Activated naive CD4-positive, alpha-beta T cell (primary cell): ENCODE results near the gene PSIP1.
A peak's percentile ranks its signal among the peaks of the same experiment; 100 is the strongest.
"Not testable (repeated sequence)": the region's sequence is repeated elsewhere in the genome, so short reads cannot be mapped to it uniquely, and the experiment has no call there.

ENCODE experiments used
- DNase-seq, 4 experiments: peaks; one replicate each; lab custom pipeline; 2025; lab: John Stamatoyannopoulos, UW

PSIP1 gene

DNA sequence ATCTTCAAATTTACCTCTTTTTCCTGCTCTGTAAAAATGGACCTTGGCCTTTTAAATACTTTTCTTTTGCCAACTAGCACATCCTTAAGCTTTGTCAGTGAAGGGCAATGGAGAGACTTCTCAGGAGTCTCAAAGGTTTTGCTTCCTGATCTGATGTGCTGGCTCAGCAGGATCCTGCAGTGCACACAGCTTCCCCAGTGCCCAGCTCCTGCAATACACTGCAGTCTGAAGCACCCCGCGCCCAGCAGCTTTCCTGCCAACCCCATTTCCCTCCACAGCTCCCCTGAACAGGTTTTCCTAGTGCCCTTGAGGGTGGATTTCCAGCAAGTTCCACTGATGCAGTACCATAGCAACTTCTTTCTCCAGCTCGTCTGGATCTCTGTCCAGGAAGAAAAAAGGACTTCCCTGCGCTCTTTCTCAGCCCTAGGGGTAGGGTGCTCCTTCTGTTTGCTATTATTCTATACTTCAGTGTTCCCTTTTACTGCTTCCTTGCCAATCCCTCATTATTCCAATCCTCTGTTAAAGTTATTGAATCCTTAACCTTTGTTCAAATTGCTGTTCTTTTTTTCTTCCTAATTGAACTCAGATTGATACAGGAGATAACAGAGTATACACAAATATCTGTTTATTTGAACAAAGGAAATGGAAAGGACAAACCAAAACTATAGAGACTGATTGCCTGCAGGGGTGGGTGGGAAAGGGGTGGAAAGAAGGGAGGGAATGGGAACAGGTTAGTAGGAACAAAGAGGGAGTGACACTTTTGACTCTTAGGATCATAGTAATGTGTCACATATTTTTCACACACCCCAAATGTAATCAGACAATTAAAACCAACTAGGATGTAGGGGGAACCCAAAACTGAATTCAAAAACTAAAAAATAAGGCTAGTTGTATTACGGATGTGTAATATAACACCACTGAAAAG is 79.6 kb downstream of the PSIP1 start:
- no peak for DNase-seq

DNA sequence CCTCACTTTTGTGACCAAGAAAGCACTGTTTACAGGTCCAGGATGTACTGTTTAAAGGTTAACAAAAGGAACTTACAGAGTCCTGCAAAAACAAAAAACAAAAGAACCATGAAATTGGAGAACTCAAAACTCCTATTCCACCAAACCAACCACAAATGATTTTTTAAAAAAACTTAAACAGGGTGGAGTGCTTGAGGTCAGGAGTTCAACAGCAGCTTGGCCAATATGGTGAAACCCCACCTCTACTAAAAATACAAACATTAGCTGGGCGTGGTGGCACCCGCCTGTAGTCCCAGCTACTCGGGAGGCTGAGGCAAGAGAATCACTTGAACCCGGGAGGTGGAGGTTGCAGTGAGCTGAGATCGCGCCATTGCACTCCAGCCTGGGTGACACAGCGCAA is 83.1 kb downstream of the PSIP1 start:
- not testable (repeated sequence) for DNase-seq

DNA sequence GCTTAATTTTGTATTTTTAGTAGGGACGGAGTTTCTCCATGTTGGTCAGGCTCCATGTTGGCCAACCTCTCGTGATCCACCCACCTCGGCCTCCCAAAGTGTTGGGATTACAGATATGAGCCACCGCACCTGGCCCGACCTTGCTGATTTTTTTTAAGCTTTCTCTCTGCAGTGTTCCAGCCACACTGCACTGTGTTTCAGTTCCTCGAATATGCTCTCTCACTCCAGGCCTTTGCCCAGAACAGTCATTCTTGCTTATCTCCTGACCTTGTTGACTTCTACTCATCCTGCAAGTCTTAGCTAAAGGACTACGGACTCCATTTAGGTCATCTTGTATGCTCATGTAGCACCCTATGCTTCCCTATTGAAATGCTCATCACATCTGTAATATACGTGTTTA is 84.8 kb downstream of the PSIP1 start:
- no peak for DNase-seq

DNA sequence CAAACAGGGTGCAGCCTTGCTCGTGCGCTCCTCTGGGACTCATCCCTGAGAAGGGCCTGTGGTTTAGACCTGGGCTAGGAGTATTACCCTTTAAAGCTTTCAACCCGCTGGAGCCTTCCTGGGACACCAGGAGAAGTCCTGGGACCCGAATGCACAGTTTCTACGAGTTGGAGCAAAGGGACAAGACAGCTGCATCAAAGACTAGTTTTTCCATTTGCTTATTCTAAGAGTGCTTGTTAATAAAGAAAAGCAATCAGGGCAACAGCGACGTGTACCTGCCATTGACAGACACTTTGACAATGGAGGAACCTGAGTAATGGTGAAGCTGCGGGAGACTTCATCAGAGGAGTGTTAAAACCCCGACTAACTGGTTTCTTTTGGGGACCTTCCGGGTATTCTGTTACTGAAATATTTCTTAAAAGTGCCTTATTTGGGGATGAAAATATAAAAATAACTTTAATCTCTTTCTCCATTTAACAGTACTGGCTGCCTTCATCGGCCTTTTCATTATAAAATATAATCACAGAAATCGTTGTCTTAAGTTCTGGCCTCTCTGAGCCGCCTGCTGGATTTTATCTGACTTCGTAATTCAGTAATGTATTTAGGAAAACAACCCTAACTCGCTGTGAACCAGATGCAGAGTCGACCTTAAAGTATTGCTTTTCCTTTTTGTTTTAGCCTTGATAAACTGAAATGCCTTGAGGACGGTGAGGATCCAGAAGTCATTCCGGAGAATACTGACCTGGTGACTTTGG is 87.4 kb downstream of the PSIP1 start:
- no peak for DNase-seq

DNA sequence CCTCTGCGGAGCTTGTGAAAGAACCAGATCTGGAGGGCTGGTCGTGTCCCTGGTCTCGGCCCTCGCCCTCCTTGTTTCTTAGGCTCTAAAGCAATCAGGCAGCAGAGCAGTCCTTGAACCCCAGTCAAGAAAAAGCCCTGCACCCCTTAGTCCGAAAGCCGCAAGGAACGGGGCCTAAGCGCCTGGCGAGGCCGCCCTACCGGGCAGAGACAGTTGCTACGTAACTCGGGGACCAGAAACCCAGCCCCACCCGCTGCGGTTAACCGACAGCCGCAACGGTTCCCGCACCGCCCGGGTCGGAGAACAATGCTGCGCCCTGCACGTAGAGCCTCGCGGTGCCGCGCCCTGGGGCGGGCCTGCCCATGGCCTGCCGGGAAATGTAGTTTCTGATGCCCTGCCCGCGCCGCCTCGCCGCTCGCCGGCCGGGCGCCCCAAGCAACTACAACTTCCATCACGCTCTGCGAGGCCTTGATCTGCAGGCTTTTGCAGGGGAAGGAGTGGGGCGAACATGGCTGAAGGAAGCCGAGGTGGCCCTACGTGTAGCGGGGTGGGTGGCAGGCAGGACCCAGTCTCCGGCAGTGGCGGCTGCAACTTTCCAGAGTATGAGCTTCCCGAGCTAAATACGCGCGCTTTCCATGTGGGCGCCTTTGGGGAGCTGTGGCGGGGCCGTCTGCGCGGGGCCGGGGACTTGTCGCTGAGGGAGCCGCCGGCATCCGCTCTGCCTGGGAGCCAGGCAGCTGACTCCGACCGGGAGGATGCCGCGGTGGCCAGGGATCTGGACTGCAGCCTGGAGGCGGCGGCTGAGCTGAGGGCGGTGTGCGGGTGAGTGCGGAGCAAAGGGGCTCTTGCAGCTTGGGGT is 88.2 kb downstream of the PSIP1 start, which contains the start of gene SNAPC3:
Gene SNAPC3 (plus strand): TSS at position 505 of the 859 bp plus-strand sequence. CDS start 4 bp downstream, at position 509.
- peak; percentile 73 to 89 (median 81) for DNase-seq

DNA sequence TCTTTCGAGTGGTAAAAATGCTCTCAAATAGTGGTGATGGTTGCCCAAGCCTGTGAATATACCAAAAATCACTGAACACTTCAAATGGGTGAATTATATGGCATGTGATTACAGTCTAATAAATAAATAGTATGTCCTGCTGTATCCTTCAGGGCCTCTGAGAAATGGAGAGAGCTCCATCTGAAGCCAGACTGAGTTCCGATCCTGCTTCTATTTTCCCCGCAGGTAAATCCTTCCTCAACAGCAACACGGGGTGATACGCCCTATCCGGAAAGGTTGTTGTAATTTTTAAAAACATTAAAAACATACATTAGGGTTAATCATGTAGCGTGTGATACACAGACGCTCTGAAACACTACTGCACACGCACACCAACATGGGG is 88.8 kb downstream of the PSIP1 start:
- no peak for DNase-seq

DNA sequence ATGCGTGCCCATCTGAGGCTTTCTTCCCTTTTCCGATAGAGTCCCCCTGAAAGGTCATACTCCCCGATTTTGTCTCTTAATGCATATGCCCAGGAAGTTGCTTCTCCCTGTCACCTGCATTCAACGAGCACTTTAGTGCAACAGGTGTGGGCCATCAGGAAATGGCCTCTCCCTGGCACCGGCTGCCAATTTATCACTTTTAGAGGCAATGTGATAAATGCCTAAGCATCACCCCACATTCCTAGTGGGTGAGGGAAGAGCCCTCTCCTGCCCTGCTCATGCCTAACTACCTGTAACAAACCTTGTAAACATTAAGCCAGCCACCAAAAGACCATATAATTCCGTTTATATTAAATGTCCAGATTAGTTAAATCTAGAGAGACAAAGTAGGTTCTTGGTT is 89.2 kb downstream of the PSIP1 start:
- DNase-seq = no peak

DNA sequence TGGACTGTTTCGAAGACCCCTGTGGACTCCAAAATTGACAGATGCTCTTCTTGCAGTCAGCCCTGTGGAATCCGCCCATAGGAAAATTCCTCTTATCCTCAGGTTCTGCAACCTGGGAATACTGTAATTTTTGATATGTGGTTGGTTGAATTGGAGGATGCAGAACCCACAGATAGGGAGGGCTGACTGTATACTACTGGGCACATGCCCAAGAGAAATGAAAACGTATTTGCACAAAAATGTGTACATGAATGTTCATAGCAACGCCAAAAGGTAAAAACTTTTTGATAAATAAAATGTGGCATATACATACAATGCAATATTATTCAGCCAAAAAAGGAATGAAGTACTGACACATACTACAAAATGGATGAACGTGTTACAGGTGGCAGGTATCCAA is 90.0 kb downstream of the PSIP1 start:
- no peak for DNase-seq

DNA sequence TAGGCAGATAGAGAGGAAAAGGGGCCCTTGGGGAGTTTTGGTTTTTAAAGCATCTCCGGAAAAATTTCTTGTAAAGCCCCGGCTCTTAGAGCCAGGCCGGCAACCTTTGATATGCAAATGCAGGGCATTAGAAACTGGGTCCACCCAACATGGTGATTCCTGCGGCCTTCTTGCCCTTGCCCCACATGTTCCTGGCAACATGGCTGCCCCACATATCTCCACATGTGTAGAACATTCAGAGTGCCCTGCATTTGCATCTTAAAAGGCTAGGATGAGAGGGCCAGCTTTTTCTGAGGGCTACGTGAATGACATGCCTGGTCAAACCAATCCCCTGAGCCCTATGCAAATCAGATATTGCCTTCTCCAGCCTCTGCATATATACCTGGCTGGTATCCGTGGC is 93.1 kb downstream of the PSIP1 start:
- DNase-seq = no peak

DNA sequence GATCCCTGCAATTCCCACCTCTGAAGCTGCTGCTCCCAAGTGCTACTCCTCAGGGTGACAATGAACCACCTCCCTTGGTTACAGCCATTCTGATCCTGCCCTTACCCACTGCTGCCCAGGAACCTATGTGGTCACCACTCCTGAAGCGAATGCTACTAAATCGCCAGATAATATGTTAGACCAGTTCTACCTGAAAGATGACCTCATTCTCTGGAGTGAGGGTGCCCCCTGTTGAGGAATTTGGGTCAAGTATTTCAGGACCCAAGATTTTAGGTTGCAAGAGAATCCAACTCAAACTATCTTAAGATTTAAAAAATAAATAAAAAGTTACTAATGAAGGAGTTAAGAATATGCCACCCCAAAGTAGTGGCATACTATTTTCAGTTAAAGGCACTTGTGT is 93.9 kb downstream of the PSIP1 start:
- peak in 1 of 4 experiments; percentile 7 for DNase-seq
